Vagina (tissue), 2 donors: ENCODE results near the gene NXF3.

ENCODE experiments used
- CTCF ChIP-seq, 3 experiments: fragments of 450-650 bp in 2 of 3; fragments of 200-600 bp in 1 of 3; sonication (generic) in 1 of 3; IDR thresholded peaks; one replicate each; pipeline ENCODE4 v1.5.1; 2017 to 2019; ENCODE audit warnings: antibody characterized with exemption in 3 of 3, mild to moderate bottlenecking in 2 of 3, moderate library complexity in 2 of 3
- POLR2AphosphoS5 ChIP-seq, 2 donors: sonication (generic); formaldehyde crosslinking; IDR thresholded peaks; one replicate each; pipeline ENCODE4 v1.9.0; 2017; ENCODE audit warnings: antibody characterized with exemption in 2 of 2, mild to moderate bottlenecking in 2 of 2, low read depth in 1 of 2; ENCODE audit not compliant: insufficient read depth in 1 of 2

GRCh38 chrX:103056902-103057301 is 36.0 kb downstream of the NXF3 start:
- TF ChIP-seq POLR2AphosphoS5 (IDR thresholded peaks at IDR 0.05; ENCODE audit: insufficient read depth in 1 of 2, low read depth in 1 of 2) = no peak
- no peak for TF ChIP-seq CTCF (IDR thresholded peaks at IDR 0.05)
